Effector memory CD8-positive, alpha-beta T cell (primary cell): ENCODE results near the gene CNTN6.

Source experiments
- ATAC-seq: fragments of 150-1000 bp; cut with Tn5 transposase; replicated peaks from 2 replicates; pipeline ENCODE4 v1.10.0; 2021; ENCODE audit warnings: mild to moderate bottlenecking, moderate library complexity
- DNase-seq, 3 experiments: peaks; one replicate each; pipeline ENCODE4 v3.0.0; 2021
- H3K27ac Mint-ChIP-seq, 2 donors: one replicate each; pipeline ENCODE4 v1.8.0; 2022; ENCODE audit warnings: mild to moderate bottlenecking in 2 of 2, mixed read lengths in 2 of 2, moderate library complexity in 2 of 2
- H3K27me3 Mint-ChIP-seq, 2 donors: one replicate each; pipeline ENCODE4 v1.8.0; 2022; ENCODE audit warnings: mixed read lengths in 2 of 2
- H3K36me3 Mint-ChIP-seq: one replicate; pipeline ENCODE4 v1.8.0; 2022; ENCODE audit warnings: mild to moderate bottlenecking, moderate library complexity, mixed read lengths; ENCODE audit not compliant: insufficient read depth
- H3K4me1 Mint-ChIP-seq, 2 donors: one replicate each; pipeline ENCODE4 v1.8.0; 2022; ENCODE audit warnings: low read depth in 2 of 2, mixed read lengths in 2 of 2
- H3K4me3 Mint-ChIP-seq, 2 donors: one replicate each; pipeline ENCODE4 v1.8.0; 2022; ENCODE audit warnings: mild to moderate bottlenecking in 2 of 2, mixed read lengths in 2 of 2, moderate library complexity in 2 of 2
- H3K9me3 Mint-ChIP-seq, 2 donors: one replicate each; pipeline ENCODE4 v1.8.0; 2022; ENCODE audit warnings: mixed read lengths in 2 of 2
- total RNA-seq, 9 experiments: gene quantifications; one replicate each; lab custom pipeline; 2026; lab: John Stamatoyannopoulos, UW

CNTN6 gene
- 0 to 0.06 (median 0) reads per million in 9 experiments for total RNA-seq

- peaks cover 7% of the 10 kb centered on the region in 2 donors for H3K9me3 Mint-ChIP-seq
- H3K4me1 Mint-ChIP-seq = no peaks in the 10 kb centered on the region
- DNase-seq (no peak), ATAC-seq (no peak)
- H3K36me3 Mint-ChIP-seq = no peaks in the 10 kb centered on the region
- no peaks in the 10 kb centered on the region for H3K27me3 Mint-ChIP-seq
- no peak within 1 kb of the TSS for H3K27ac Mint-ChIP-seq
- H3K4me3 Mint-ChIP-seq = no peak within 1 kb of the TSS
Observed at GRCh38 chr3:1092771-1093170, at the start of gene CNTN6. TSS of gene CNTN6 (plus strand) at chr3:1093024. CDS start at chr3:1148009, 54,985 bp downstream.

GRCh38 chr3:1048558-1048957 lies 44.3 kb upstream of the CNTN6 start:
- no peak for ATAC-seq
- Mint-ChIP-seq H3K36me3 (no peaks in the 10 kb centered on the region), H3K27ac (no peak overlapping the region), H3K4me3 (no peak overlapping the region), H3K27me3 (no peaks in the 10 kb centered on the region), H3K9me3 (peaks cover 0 to 8% of the 10 kb centered on the region in 2 donors), H3K4me1 (no peaks in the 10 kb centered on the region)
- DNase-seq = no peak

GRCh38 chr3:1055870-1056269 lies 37.0 kb upstream of the CNTN6 start:
- Mint-ChIP-seq H3K36me3 (no peaks in the 10 kb centered on the region), H3K9me3 (peaks cover 8 to 11% of the 10 kb centered on the region in 2 donors), H3K27ac (no peak overlapping the region), H3K4me1 (no peaks in the 10 kb centered on the region), H3K4me3 (no peak overlapping the region), H3K27me3 (no peaks in the 10 kb centered on the region)
- DNase-seq (no peak), ATAC-seq (no peak)

GRCh38 chr3:1056744-1057143 lies 36.1 kb upstream of the CNTN6 start:
- Mint-ChIP-seq H3K36me3 (no peaks in the 10 kb centered on the region), H3K27ac (no peak overlapping the region), H3K4me1 (no peaks in the 10 kb centered on the region), H3K4me3 (no peak overlapping the region), H3K27me3 (no peaks in the 10 kb centered on the region), H3K9me3 (peaks cover 8 to 11% of the 10 kb centered on the region in 2 donors)
- DNase-seq = no peak
- ATAC-seq = no peak

- DNase-seq (no peak), ATAC-seq (no peak)
- no peaks in the 10 kb centered on the region for H3K36me3 Mint-ChIP-seq
- H3K27me3 Mint-ChIP-seq = no peaks in the 10 kb centered on the region
- H3K9me3 Mint-ChIP-seq = peaks cover 6 to 11% of the 10 kb centered on the region in 2 donors
- H3K27ac Mint-ChIP-seq = no peak overlapping the region
- H3K4me3 Mint-ChIP-seq = no peak overlapping the region
- no peaks in the 10 kb centered on the region for H3K4me1 Mint-ChIP-seq
Observed at GRCh38 chr3:1057436-1057835, 35.4 kb upstream of the CNTN6 start.

- ATAC-seq = no peak
Observed at GRCh38 chr3:1068985-1069384, 23.8 kb upstream of the CNTN6 start.

GRCh38 chr3:1072041-1072440 lies 20.8 kb upstream of the CNTN6 start:
- Mint-ChIP-seq H3K36me3 (no peaks in the 10 kb centered on the region), H3K27me3 (no peaks in the 10 kb centered on the region)

More at GRCh38 chr3:1068985-1069384, 23.8 kb upstream of the CNTN6 start:
- H3K27ac Mint-ChIP-seq = no peak overlapping the region
- no peaks in the 10 kb centered on the region for H3K4me1 Mint-ChIP-seq
- no peaks in the 10 kb centered on the region for H3K36me3 Mint-ChIP-seq
- H3K27me3 Mint-ChIP-seq = no peaks in the 10 kb centered on the region
- peaks cover 13 to 14% of the 10 kb centered on the region in 2 donors for H3K9me3 Mint-ChIP-seq
- DNase-seq = no peak
- no peak overlapping the region for H3K4me3 Mint-ChIP-seq

GRCh38 chr3:1079662-1080061 lies 13.2 kb upstream of the CNTN6 start:
- no peaks in the 10 kb centered on the region for H3K36me3 Mint-ChIP-seq
- ATAC-seq = no peak
- no peak for DNase-seq
- no peaks in the 10 kb centered on the region for H3K27me3 Mint-ChIP-seq
- H3K4me1 Mint-ChIP-seq = no peaks in the 10 kb centered on the region
- peaks cover under 1 to 7% of the 10 kb centered on the region in 2 donors for H3K9me3 Mint-ChIP-seq
- H3K27ac Mint-ChIP-seq = no peak overlapping the region
- no peak overlapping the region for H3K4me3 Mint-ChIP-seq

More at GRCh38 chr3:1072041-1072440, 20.8 kb upstream of the CNTN6 start:
- H3K9me3 Mint-ChIP-seq = peaks cover 7 to 16% of the 10 kb centered on the region in 2 donors
- ATAC-seq (no peak), DNase-seq (no peak)
- H3K4me3 Mint-ChIP-seq = no peak overlapping the region
- no peak overlapping the region for H3K27ac Mint-ChIP-seq
- no peaks in the 10 kb centered on the region for H3K4me1 Mint-ChIP-seq

- no peak for DNase-seq
- no peaks in the 10 kb centered on the region for H3K27me3 Mint-ChIP-seq
- no peaks in the 10 kb centered on the region for H3K36me3 Mint-ChIP-seq
Observed at GRCh38 chr3:1082108-1082507, 10.7 kb upstream of the CNTN6 start.

GRCh38 chr3:1087066-1087560 lies 5.7 kb upstream of the CNTN6 start:
- no peaks in the 10 kb centered on the region for H3K4me1 Mint-ChIP-seq
- H3K36me3 Mint-ChIP-seq = no peaks in the 10 kb centered on the region
- DNase-seq = no peak
- ATAC-seq = no peak
- H3K27ac Mint-ChIP-seq = no peak overlapping the region
- H3K9me3 Mint-ChIP-seq = peaks cover 8 to 14% of the 10 kb centered on the region in 2 donors
- H3K4me3 Mint-ChIP-seq = no peak overlapping the region
- no peaks in the 10 kb centered on the region for H3K27me3 Mint-ChIP-seq

More at GRCh38 chr3:1082108-1082507, 10.7 kb upstream of the CNTN6 start:
- H3K9me3 Mint-ChIP-seq = peaks cover 7 to 8% of the 10 kb centered on the region in 2 donors
- H3K4me1 Mint-ChIP-seq = no peaks in the 10 kb centered on the region
- ATAC-seq = no peak
- H3K27ac Mint-ChIP-seq = no peak overlapping the region
- H3K4me3 Mint-ChIP-seq = no peak overlapping the region

GRCh38 chr3:1088503-1088902 lies 4.3 kb upstream of the CNTN6 start:
- no peak for DNase-seq
- H3K27me3 Mint-ChIP-seq = no peaks in the 10 kb centered on the region

GRCh38 chr3:1091286-1091685 lies 1.5 kb upstream of the CNTN6 start:
- Mint-ChIP-seq H3K36me3 (no peaks in the 10 kb centered on the region), H3K4me3 (no peak overlapping the region), H3K9me3 (peaks cover 7 to 9% of the 10 kb centered on the region in 2 donors), H3K4me1 (no peaks in the 10 kb centered on the region), H3K27ac (no peak overlapping the region), H3K27me3 (no peaks in the 10 kb centered on the region)
- DNase-seq (no peak), ATAC-seq (no peak)

More at GRCh38 chr3:1088503-1088902, 4.3 kb upstream of the CNTN6 start:
- H3K27ac Mint-ChIP-seq = no peak overlapping the region
- no peak overlapping the region for H3K4me3 Mint-ChIP-seq
- H3K4me1 Mint-ChIP-seq = no peaks in the 10 kb centered on the region
- peaks cover 12 to 14% of the 10 kb centered on the region in 2 donors for H3K9me3 Mint-ChIP-seq
- ATAC-seq = no peak
- H3K36me3 Mint-ChIP-seq = no peaks in the 10 kb centered on the region

GRCh38 chr3:1092061-1092460 lies 763 bp upstream of the CNTN6 start:
- H3K27me3 Mint-ChIP-seq = no peaks in the 10 kb centered on the region
- H3K9me3 Mint-ChIP-seq = peaks cover 7% of the 10 kb centered on the region in 2 donors
- H3K27ac Mint-ChIP-seq = no peak overlapping the region
- H3K4me3 Mint-ChIP-seq = no peak overlapping the region
- no peaks in the 10 kb centered on the region for H3K4me1 Mint-ChIP-seq
- ATAC-seq (no peak), DNase-seq (no peak)
- no peaks in the 10 kb centered on the region for H3K36me3 Mint-ChIP-seq

GRCh38 chr3:1093217-1093616 lies 393 bp downstream of the CNTN6 start:
- no peak overlapping the region for H3K27ac Mint-ChIP-seq
- no peak for ATAC-seq

More at GRCh38 chr3:1093217-1093616, 393 bp downstream of the CNTN6 start:
- Mint-ChIP-seq H3K36me3 (no peaks in the 10 kb centered on the region), H3K4me1 (no peaks in the 10 kb centered on the region), H3K4me3 (no peak overlapping the region), H3K27me3 (no peaks in the 10 kb centered on the region), H3K9me3 (peaks cover 7% of the 10 kb centered on the region in 2 donors)
- DNase-seq = no peak
